Adrenal gland (tissue), 5 donors: Measurements from ENCODE around the gene DHRS4.

Experiments used
- CTCF ChIP-seq, 6 experiments: fragments of 450-650 bp in 4 of 6; fragments of 200-600 bp in 2 of 6; sonication (generic) in 1 of 6; IDR thresholded peaks; 1 replicate in 5 of 6; 2 replicates in 1 of 6; pipeline versions ENCODE4 v1.5.1 to v1.8.0; 2016 to 2021; ENCODE audit warnings: antibody characterized with exemption in 6 of 6, mild to moderate bottlenecking in 2 of 6, moderate library complexity in 1 of 6
- POLR2A ChIP-seq, 2 donors: fragments of 450-650 bp; IDR thresholded peaks; one replicate each; pipeline ENCODE4 v1.6.1; 2017; ENCODE audit warnings: antibody characterized with exemption in 2 of 2, mild to moderate bottlenecking in 2 of 2, moderate library complexity in 1 of 2
- donor health status: DM: no; HTN: no; CAD: no.

- TF ChIP-seq POLR2A (IDR thresholded peaks at IDR 0.05) (no peak), CTCF (IDR thresholded peaks at IDR 0.05) (no peak)
Observed at GRCh38 chr14:23933742-23934128, 19.8 kb upstream of the DHRS4 start.
